Endothelial cell of umbilical vein (primary cell): ENCODE measurements around the gene KRT79. TPM values are rescaled to one million over a fixed set of nuclear protein-coding genes. Genes with fewer than 3 reads are reported as not detected.

Experiments
- BruUV-seq: library from RNA; stranded (reverse); fragments of 400-500 nt; replicated peaks from 2 replicates; lab custom pipeline; 2021; lab: Mats Ljungman, UMichigan
- CTCF ChIA-PET: fragments of 300-600, 350-600 bp; sonication (Branson Sonifier 250); formaldehyde crosslinking; loops from one replicate; lab custom pipeline; 2021; ENCODE audit warnings: antibody characterized with exemption, inconsistent platforms; lab: Charles Lee
- POLR2A ChIA-PET: fragments of 300-600, 350-600 bp; sonication (Branson Sonifier 250); formaldehyde crosslinking; loops from one replicate; lab custom pipeline; 2021; ENCODE audit warnings: antibody characterized with exemption, inconsistent platforms; lab: Charles Lee
- DNase-seq: peaks from one replicate; pipeline ENCODE4 v3.0.0-alpha.2; 2011; ENCODE audit warnings: low read depth, low spot score
- FAIRE-seq: peaks from 2 replicates; lab custom pipeline; 2011; peaks lifted over from hg19 to GRCh38; lab: Jason Lieb, UNC
- H2AFZ ChIP-seq: 2 replicates; pipeline ENCODE4 v1.6.0; 2012; ENCODE audit warnings: low read depth, low read length, control low read depth, inconsistent platforms
- H3K27ac ChIP-seq: 2 replicates; pipeline ENCODE4 v1.5.1; 2011; ENCODE audit warnings: low read depth, mild to moderate bottlenecking, control low read depth, low read length, moderate library complexity; ENCODE audit not compliant: insufficient read depth
- H3K27me3 ChIP-seq, 2 experiments: 2 replicates each; pipeline versions ENCODE4 v1.6.0 to v1.6.1; 2011; ENCODE audit warnings: low read length in 2 of 2, mixed read lengths in 1 of 2; ENCODE audit not compliant: control insufficient read depth in 2 of 2, insufficient read depth in 2 of 2
- H3K36me3 ChIP-seq, 2 experiments: 2 replicates in 1 of 2; 3 replicates in 1 of 2; pipeline ENCODE4 v1.5.1; 2011; ENCODE audit warnings: low read length in 2 of 2, mild to moderate bottlenecking in 1 of 2, moderate library complexity in 1 of 2; ENCODE audit not compliant: control insufficient read depth in 2 of 2, insufficient read depth in 2 of 2; ENCODE audit errors: extremely low read depth in 1 of 2
- H3K4me1 ChIP-seq: 3 replicates; pipeline ENCODE4 v1.5.1; 2011; ENCODE audit warnings: mild to moderate bottlenecking, low read length; ENCODE audit not compliant: control insufficient read depth, insufficient read depth; ENCODE audit errors: extremely low read depth
- H3K4me2 ChIP-seq: 2 replicates; pipeline ENCODE4 v1.6.1; 2011; ENCODE audit warnings: low read length, control low read depth, mixed read lengths; ENCODE audit not compliant: insufficient read depth
- H3K4me3 ChIP-seq, 3 experiments: fragments of 200-600 bp in 1 of 3; sonication (generic), shearing (Covaris generic) in 1 of 3; replicated peaks in 1 of 3; 2 replicates each; pipeline ENCODE4 v1.5.1; 2011 to 2016; ENCODE audit warnings: control low read depth in 3 of 3, low read length in 3 of 3, mild to moderate bottlenecking in 2 of 3, inconsistent platforms in 1 of 3, low read depth in 1 of 3, moderate library complexity in 1 of 3; ENCODE audit not compliant: insufficient read depth in 1 of 3
- H3K79me2 ChIP-seq: 2 replicates; pipeline ENCODE4 v1.6.0; 2012; ENCODE audit warnings: low read length, inconsistent platforms; ENCODE audit not compliant: control insufficient read depth, insufficient read depth
- H3K9ac ChIP-seq: replicated peaks from 2 replicates; pipeline ENCODE3; 2011; ENCODE audit warnings: low read length, control low read depth; ENCODE audit not compliant: insufficient read depth; ENCODE audit errors: extremely low read depth
- H3K9me1 ChIP-seq: replicated peaks from 3 replicates; pipeline ENCODE4 v1.6.0; 2011; ENCODE audit warnings: mild to moderate bottlenecking, low read length; ENCODE audit not compliant: control insufficient read depth, insufficient read depth; ENCODE audit errors: extremely low read depth
- H3K9me3 ChIP-seq: replicated peaks from 2 replicates; pipeline ENCODE4 v1.5.1; 2012; ENCODE audit warnings: low read length, inconsistent platforms; ENCODE audit not compliant: control insufficient read depth, insufficient read depth
- H4K20me1 ChIP-seq: replicated peaks from 2 replicates; pipeline ENCODE3; 2011; ENCODE audit warnings: mild to moderate bottlenecking, low read length; ENCODE audit not compliant: control insufficient read depth, insufficient read depth; ENCODE audit errors: extremely low read depth
- CTCF ChIP-seq, 2 donors: IDR thresholded peaks; 1 replicate in 1 of 2; 2 replicates in 1 of 2; pipeline ENCODE4 v1.5.1; 2011; ENCODE audit warnings: low read length in 2 of 2, mild to moderate bottlenecking in 2 of 2, moderate library complexity in 2 of 2, control low read depth in 1 of 2, inconsistent platforms in 1 of 2, low read depth in 1 of 2; ENCODE audit not compliant: insufficient read depth in 1 of 2; ENCODE audit errors: extremely low read depth in 1 of 2
- EZH2 ChIP-seq: IDR thresholded peaks from 2 replicates; pipeline ENCODE4 v1.6.1; 2012; ENCODE audit warnings: borderline replicate concordance, low read depth, mild to moderate bottlenecking, moderate library complexity, low read length, inconsistent platforms; ENCODE audit not compliant: severe bottlenecking
- FOS ChIP-seq: IDR thresholded peaks from 2 replicates; pipeline ENCODE4 v1.6.1; 2011; ENCODE audit warnings: mild to moderate bottlenecking, low read length, moderate library complexity, borderline replicate concordance; ENCODE audit not compliant: insufficient read depth
- GATA2 ChIP-seq: IDR thresholded peaks from 2 replicates; pipeline ENCODE4 v1.7.0; 2011; ENCODE audit warnings: low read depth, mild to moderate bottlenecking, moderate library complexity, mixed read lengths, low read length; ENCODE audit not compliant: insufficient read length, insufficient read depth
- JUN ChIP-seq: IDR thresholded peaks from 2 replicates; pipeline ENCODE4 v1.6.1; 2011; ENCODE audit warnings: borderline replicate concordance, low read depth; ENCODE audit not compliant: insufficient read length, insufficient read depth
- MAX ChIP-seq: IDR thresholded peaks from 2 replicates; pipeline ENCODE4 v1.6.1; 2011; ENCODE audit not compliant: insufficient read depth, insufficient read length
- MYC ChIP-seq: IDR thresholded peaks from one replicate; pipeline ENCODE4 v1.6.1; 2011; ENCODE audit warnings: mild to moderate bottlenecking, low read depth, low read length
- POLR2A ChIP-seq: IDR thresholded peaks from 2 replicates; pipeline ENCODE4 v1.6.1; 2012; ENCODE audit warnings: low read depth, mild to moderate bottlenecking, control low read depth, low read length
- POLR2AphosphoS5 ChIP-seq: IDR thresholded peaks from 2 replicates; pipeline ENCODE4 v1.6.1; 2012; ENCODE audit warnings: low read depth, mild to moderate bottlenecking, control low read depth, low read length, moderate library complexity; ENCODE audit not compliant: insufficient read depth
- dilution Hi-C: fragments of 300-500 bp; cut with MboI; formaldehyde crosslinking; loops from one replicate; pipeline ENCODE4 v1.15.0; 2019; ENCODE audit warnings: low sequenced_read_pairs; ENCODE audit not compliant: extremely low pct_ligation_motif_present
- intact Hi-C: fragments of 100-400 bp; cut with micrococcal nuclease; formaldehyde crosslinking; loops from one replicate; pipeline ENCODE4 v1.10.0; 2022
- polyA plus RNA-seq, 4 experiments: library from polyadenylated mRNA; depleted of rRNA in 3 of 4; stranded (reverse) in 3 of 4; unstranded in 1 of 4; fragments of >200 nt; gene quantifications; 2 replicates each; pipeline versions ENCODE4 v1.2.1 to v1.2.3, GENCODE V29; 2011 to 2012; ENCODE audit warnings: missing spikeins in 1 of 4
- total RNA-seq: library from RNA; stranded (reverse); gene quantifications from 2 replicates; pipeline ENCODE4 v1.2.3, GENCODE V29; 2021

The KRT79 gene
- total and polyA plus RNA-seq, 2 donors (not counting 3 experiments of a cell fraction or from before 2014, with no cell fraction given), result not detected

GRCh38 chr12:52820521-52820920 is 13.6 kb downstream of the KRT79 start:
- no peak overlapping the region for H3K27ac ChIP-seq
- peaks cover 0 to 1% of the 10 kb centered on the region in 2 experiments for H3K27me3 ChIP-seq
- CTCF ChIA-PET, result interaction anchor here (1.3 to 1.9 kb wide), 2 partner anchors 45 to 50 kb away, joined by 3 to 5 read pairs; no protein-coding TSS in a partner anchor
- H3K9me3 ChIP-seq, result no peaks in the 10 kb centered on the region
- H3K4me3 ChIP-seq, result no peak overlapping the region
- BruUV-seq, result no TSS peak
- TF ChIP-seq CTCF (IDR thresholded peaks at IDR 0.05; ENCODE audit: extremely low read depth in 1 of 2, insufficient read depth in 1 of 2, low read depth in 1 of 2, low read length in 2 of 2), result no peak
- no peak for TF ChIP-seq MYC
- TF ChIP-seq MAX, result no peak
- TF ChIP-seq EZH2, result no peak
- TF ChIP-seq JUN, result no peak
- no peak for TF ChIP-seq POLR2A
- no peak for TF ChIP-seq POLR2AphosphoS5
- TF ChIP-seq FOS, result no peak
- no peak for TF ChIP-seq GATA2
- no peak overlapping the region for H3K4me2 ChIP-seq
- intact Hi-C loops (loop anchor here (5.0 kb wide), 1 partner anchor 528 kb away; the partner anchor contains the start of gene KRT81), dilution Hi-C loops (no loop called here)
- no peak for FAIRE-seq
- no peak overlapping the region for H2AFZ ChIP-seq
- no peaks in the 10 kb centered on the region for H3K36me3 ChIP-seq
- no peaks in the 10 kb centered on the region for H3K9me1 ChIP-seq
- DNase-seq, result no peak
- POLR2A ChIA-PET, result no interaction called here
- H3K9ac ChIP-seq, result no peak overlapping the region
- H3K79me2 ChIP-seq, result no peaks in the 10 kb centered on the region
- no peaks in the 10 kb centered on the region for H3K4me1 ChIP-seq
- no peaks in the 10 kb centered on the region for H4K20me1 ChIP-seq
